HG03045 (cell line): ENCODE data around the gene TRIML2.
"Not testable (repeated sequence)": the region's sequence is repeated elsewhere in the genome, so short reads cannot be mapped to it uniquely, and the experiment has no call there.

Experiments used
- ATAC-seq: cut with Tn5 transposase; IDR thresholded peaks from one replicate; pipeline ENCODE4 v1.9.1; 2021; ENCODE audit warnings: mild to moderate bottlenecking, moderate library complexity; ENCODE audit not compliant: unreplicated experiment

The TRIML2 gene

GRCh38 chr4:188107931-188108843 lies 1.2 kb downstream of the TRIML2 start:
- no peak for ATAC-seq

- no peak for ATAC-seq
Measured at GRCh38 chr4:188106454-188106853, 2.9 kb downstream of the TRIML2 start.

- ATAC-seq = no peak
Measured at GRCh38 chr4:188092824-188093223, 16.6 kb downstream of the TRIML2 start.

GRCh38 chr4:188086858-188087257 lies 22.5 kb downstream of the TRIML2 start:
- no peak for ATAC-seq

GRCh38 chr4:188082796-188083195 lies 26.6 kb downstream of the TRIML2 start:
- ATAC-seq = no peak

- ATAC-seq = no peak
Measured at GRCh38 chr4:188078116-188078515, 31.3 kb downstream of the TRIML2 start.

GRCh38 chr4:188076169-188076568 lies 33.2 kb downstream of the TRIML2 start:
- no peak for ATAC-seq

GRCh38 chr4:188061083-188061482 lies 48.3 kb downstream of the TRIML2 start:
- no peak for ATAC-seq

GRCh38 chr4:188053302-188053701 lies 56.1 kb downstream of the TRIML2 start:
- ATAC-seq = no peak

GRCh38 chr4:188046657-188047056 lies 62.7 kb downstream of the TRIML2 start:
- ATAC-seq = no peak

- ATAC-seq = not testable (repeated sequence)
Measured at GRCh38 chr4:188045461-188045860, 63.9 kb downstream of the TRIML2 start.

- no peak for ATAC-seq
Measured at GRCh38 chr4:188043154-188043553, 66.2 kb downstream of the TRIML2 start.

GRCh38 chr4:188042191-188042590 lies 67.2 kb downstream of the TRIML2 start:
- ATAC-seq = no peak

GRCh38 chr4:188041721-188042120 lies 67.7 kb downstream of the TRIML2 start:
- no peak for ATAC-seq
